Stimulated activated CD4-positive, alpha-beta T cell treated with anti-CD3 and anti-CD28 coated beads, TNF-alpha, amount 100 ng/mL, for 24 hours (primary cell): ENCODE data around the gene PARVG.

ENCODE experiments used
- DNase-seq, 3 experiments: peaks; one replicate each; pipeline ENCODE4 v3.0.0-alpha.2; 2020; ENCODE audit warnings: low read depth in 3 of 3

PARVG gene

DNA sequence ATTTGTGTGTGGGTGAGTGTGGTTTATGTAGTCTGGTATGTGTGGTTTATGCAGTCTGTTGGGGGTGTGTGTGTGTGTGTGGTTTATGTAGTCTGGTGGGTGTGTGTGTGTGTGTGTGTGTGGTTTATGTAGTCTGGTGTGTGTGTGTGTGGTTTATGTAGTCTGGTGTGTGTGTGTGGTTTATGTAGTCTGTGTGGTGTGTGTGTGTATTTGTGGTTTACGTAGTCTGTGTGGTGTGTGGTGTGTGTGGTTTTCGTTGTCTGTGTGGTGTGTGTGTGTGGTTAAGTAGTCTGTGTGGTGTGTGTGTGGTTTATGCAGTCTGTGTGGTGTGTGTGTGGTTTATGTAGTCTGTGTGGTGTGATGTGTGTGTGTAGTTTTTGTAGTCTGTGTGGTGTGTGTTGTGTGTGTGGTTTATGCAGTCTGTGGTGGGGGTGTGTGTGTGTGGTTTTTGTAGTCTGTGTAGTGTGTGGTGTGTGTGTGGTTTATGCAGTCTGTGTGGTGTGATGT, 26.2 kb upstream of the PARVG start:
- no peak for DNase-seq

DNA sequence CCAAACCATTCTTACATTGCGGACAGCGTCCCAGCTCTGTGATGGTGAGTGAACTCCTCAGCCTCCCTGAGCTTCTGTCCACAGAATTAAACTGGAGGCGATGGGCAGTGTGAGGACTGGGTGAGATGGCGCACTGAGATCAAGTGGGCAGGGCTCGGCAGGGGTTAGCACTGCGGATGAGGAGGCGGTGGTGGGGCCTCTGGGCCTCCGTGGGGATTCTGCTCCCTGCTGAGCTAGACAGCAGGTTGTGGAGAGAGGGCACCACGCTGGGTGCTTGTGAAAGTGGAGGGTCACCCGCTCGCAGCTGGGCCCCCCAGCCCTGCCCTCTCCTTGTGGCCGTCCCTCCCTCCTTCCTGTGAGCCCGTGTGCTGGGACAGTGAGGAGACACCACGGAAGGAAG, 25.6 kb upstream of the PARVG start:
- DNase-seq, result no peak

- DNase-seq, result no peak
Observed at GRCh38 chr22:44157916-44158618, 22.7 kb upstream of the PARVG start.

DNA sequence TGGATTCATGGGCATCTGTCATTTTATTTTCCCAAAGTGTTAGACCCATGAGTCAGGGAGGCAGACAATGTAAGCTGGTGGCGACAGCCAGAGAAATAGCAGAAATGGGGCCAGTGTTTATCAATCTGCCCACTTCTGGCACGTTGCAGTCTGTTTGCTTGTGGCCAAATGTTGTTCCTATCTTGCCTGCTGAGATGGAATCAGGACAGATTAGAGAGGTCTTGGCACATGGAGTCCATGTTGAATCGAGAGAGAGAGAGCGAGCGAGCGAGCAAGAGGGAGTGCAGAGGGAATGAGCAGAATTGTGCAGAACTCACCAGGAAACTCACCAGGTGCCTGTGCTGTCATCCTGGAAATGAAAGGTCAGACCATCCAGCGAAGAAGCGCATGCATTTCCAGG, 21.9 kb upstream of the PARVG start:
- DNase-seq, result no peak

- DNase-seq, result no peak
Observed at GRCh38 chr22:44159221-44159620, 21.5 kb upstream of the PARVG start.

DNA sequence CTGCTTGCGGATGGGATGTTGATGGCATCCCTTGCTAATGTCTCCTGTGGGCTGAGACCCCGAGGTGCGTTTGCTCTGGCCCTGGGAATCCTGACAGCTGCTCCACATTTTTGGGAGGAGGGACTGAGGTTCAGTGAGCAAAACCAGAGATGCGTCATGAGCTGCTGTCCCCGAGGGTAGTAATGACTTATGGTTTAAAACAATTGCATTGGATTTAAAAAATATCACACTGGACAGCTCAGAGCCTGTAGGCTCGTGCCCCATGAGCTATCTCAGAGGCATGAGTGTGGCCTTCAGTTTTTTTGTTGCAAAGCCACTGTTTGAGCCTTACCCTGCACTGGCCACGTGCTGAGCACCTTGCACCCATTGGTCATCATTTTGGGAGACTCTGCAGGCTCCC, 20.9 kb upstream of the PARVG start:
- DNase-seq, result no peak

DNA sequence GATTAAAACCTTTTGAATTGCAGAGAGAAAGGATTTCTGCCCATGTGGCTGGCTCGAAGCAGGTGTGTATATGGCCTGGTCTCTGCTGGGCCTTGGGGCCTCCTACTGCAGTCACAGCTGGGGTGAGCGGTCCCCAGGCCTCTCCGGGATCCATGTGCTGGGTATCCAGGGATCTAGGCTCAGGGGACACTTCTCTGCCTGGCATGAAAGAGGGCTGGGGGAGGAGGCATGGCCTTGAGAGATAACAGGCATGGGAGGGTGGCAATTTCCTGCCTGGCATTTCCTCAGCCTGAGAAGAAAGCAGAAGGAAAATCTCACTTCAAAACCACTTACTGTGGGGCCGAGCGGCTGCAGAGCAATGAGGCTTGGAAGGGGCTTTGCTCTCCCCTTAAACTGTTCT, 20.3 kb upstream of the PARVG start:
- DNase-seq, result no peak

- no peak for DNase-seq
Observed at GRCh38 chr22:44161673-44162072, 19.1 kb upstream of the PARVG start.

DNA sequence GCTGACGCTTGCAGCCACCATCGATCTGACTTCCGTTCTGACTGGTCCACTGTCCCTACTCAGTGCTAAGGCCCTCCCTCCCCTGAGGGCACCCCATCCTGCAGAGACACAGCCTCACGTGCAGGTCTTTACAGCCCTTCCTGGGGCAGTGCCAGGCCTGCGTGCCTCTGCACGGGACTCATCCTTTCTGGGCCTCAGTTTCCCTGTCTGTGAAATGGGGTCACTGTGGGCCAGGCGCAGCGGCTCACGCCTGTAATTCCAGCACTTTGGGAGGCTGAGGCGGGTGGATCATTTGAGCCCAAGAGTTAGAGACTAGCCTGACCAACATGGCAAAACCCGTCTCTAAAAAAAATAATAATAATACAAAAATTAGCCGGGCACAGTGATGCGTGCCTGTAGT, 17.8 kb upstream of the PARVG start:
- DNase-seq, result no peak

- no peak for DNase-seq
Observed at GRCh38 chr22:44163536-44163935, 17.2 kb upstream of the PARVG start.

DNA sequence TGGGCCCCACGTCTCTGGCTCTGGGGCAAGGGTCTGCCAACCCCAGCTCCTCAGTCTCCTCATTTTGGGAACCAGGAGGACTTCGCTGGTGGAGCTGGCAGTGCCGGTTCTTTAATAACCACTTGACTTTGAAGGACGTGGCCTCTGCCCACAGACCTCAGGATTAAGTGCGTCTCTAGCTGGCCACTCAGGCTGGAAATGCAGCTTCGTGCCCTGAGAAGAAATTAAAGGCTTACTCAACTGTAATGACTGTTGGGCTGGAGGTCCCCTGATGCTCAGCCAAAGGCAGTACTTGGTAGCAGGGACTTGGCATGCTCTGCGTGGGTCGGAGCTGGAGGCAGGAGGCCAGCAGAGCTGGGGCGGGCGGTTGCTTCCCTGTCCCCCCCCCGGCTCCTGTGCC, 16.7 kb upstream of the PARVG start:
- no peak for DNase-seq

DNA sequence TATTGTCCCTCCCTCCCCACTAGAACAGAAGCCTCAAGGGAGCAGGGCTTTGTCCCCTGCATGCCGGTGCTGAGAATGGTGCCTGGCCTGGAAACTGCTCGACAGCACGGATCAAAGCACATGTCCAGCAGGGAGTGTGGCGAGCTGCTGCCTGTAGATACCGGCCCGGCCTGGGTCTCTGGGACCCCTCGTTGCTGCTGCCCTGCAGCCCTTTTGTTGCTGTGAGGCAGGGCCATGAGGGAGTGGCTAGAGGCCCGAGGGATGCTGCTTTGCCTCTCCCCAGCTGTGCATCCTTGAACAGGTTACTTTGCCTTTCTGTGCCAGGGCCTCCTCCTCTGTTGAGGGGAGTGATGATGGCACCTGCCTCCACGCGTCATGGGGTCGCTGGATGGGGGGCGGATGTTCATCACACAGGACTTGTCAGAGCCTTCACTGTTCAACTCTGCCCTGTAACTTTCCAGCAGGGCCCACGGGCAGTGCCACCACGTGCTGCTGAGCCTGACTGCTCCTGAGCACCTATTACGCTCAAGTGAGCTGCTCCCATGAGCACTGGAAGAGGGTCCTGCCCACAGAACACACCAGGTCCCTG, 15.3 kb upstream of the PARVG start:
- DNase-seq, result no peak

GRCh38 chr22:44166498-44167276, 14.0 kb upstream of the PARVG start:
- no peak for DNase-seq

DNA sequence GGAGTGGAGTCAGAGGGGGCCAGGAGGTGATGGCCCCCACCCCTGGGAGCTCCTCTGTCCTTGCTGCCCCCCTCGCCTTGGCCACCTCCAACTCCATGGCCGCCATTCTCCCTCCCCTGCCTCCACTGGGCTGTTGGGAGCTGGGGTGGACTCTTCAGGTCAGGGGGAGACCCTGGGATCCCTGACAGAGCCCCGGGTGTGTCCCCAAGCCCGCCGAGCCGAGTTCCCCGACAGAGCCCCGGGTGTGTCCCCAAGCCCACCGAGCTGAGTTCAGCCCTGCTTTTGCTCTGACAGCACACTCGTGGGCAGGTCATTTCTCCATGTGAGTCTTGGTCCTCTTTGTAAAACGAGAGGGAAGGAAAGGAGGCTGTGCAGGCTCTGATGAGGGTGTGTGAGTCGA, 13.2 kb upstream of the PARVG start:
- DNase-seq, result no peak

- DNase-seq, result no peak
Observed at GRCh38 chr22:44168206-44168605, 12.5 kb upstream of the PARVG start.

GRCh38 chr22:44170470-44170869, 10.3 kb upstream of the PARVG start:
- DNase-seq, result no peak

DNA sequence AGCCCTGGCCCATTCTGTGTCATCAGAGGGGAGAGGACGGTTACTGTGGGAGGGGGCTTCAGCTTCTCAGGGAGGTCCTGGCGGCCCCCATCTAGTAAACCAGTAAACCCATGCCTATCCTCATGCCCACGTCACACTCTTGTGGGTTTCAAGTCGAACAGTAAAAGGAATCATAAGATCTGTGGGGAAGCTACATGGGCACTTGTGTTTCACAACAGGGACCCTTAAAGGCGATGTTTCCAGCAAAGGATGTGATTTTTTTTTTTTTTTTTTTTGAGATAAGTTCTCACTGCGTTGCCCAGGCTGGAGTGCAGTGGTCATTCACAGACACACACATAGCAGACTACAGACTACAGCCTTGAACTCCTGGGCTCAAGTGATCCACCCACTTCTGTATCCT, 9.2 kb upstream of the PARVG start:
- DNase-seq, result no peak

- DNase-seq, result no peak
Observed at GRCh38 chr22:44172370-44173108, 8.2 kb upstream of the PARVG start.

GRCh38 chr22:44173154-44173553, 7.6 kb upstream of the PARVG start:
- DNase-seq, result no peak

- DNase-seq, result no peak
Observed at GRCh38 chr22:44175676-44176075, 5.0 kb upstream of the PARVG start.

DNA sequence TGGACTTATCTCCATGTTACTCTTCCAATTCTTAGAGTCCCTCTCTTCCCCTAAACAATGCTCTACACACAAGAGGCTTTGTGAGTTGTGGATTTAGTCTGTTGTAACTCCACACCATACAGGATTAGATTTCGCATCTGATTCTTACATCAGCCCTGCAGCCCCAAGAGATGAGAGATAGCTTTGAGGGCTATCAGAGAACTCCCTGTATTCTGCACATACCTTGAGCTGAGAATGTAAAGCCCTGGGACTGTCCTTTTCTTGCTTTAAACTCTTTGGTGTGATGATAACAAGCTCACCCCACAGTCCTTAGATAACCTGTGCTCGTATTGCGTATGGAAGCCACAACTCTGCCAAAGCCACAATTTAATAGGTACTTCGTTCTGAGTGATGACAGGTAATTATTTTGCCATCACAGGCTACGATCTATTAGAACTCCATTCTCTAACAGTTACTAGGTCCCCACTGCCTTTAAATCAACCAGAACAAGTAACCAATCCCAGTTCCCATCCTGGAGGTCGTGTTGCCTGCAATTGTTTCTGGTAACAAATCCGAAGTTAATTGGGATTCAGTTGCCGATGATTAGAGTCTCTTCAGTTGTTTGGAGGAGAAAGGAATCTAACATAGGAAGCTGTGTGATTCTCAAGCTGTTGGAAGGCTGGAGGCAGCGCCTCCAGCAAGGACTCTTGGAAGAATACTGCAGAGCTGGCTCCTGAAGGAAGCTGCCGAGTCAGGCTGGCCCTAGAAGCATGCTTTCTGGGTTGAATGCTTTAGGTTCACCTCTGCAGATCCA, 1.3 kb upstream of the PARVG start:
- DNase-seq, result no peak
